HK-2 (cell line): ENCODE measurements around the gene TREML4.
"Not testable (repeated sequence)": the region's sequence is repeated elsewhere in the genome, so short reads cannot be mapped to it uniquely, and the experiment has no call there.

Source experiments
- DNase-seq: peaks from one replicate; pipeline ENCODE4 v3.0.0-alpha.2; 2018; ENCODE audit not compliant: unreplicated experiment

The TREML4 gene

GRCh38 chr6:41228096-41228495 lies at the start of gene TREML4:
Gene TREML4, plus strand, starts transcription at chr6:41228349. Its CDS starts 79 bp downstream, at chr6:41228428.
- no peak for DNase-seq

DNA sequence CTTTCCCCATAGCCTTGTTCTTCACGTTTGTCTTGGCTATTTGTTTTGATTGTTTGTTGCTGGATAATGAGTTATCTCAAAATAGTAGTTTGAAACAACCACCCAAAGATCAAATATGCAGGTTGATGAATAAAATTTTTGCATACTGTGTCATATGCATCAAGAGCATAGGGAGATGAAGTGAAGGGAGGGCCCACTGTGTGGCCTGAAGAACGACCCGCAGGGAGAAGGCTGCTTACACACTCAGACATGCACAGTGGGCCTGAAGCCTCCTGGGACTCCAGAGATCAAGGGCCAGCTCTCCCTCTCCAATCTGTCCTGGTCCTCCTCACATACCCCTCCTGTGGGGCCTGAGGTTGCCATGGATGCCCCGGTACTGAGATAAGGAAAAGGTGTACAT lies 49.0 kb upstream of the TREML4 start:
- DNase-seq, result no peak

GRCh38 chr6:41181566-41181965 lies 46.6 kb upstream of the TREML4 start:
- no peak for DNase-seq

- peak; percentile 40 for DNase-seq
These were observed 45.8 kb upstream of the TREML4 start for GRCh38 chr6:41182069-41183034.

- no peak for DNase-seq
These were observed 43.4 kb upstream of the TREML4 start for GRCh38 chr6:41184761-41185160.

DNA sequence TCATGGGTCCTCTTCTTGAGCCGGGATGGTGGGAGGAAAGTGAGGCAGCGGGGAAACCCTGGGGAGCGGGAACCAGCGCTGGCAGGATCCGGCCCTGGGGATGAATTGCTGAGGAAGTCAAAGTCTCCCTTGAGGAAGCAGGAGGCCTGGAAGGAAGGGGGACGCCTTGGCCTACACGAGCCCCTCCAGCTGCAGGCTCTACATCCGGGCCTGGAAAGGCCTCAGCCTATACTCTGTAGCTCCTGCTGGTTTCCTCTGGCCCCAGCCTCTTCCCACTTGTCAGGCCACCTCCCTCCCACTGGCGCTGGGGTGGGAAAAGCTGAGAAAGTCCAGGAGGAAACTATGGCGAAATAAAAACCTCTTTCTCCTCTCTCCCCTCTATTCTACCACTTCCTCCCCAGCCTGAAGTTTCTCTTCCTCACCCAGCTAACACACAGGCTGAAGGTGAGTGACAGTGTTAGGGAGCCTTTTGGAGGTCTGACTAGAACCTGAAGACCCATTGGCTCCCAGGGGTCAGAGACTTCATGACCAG lies 42.1 kb upstream of the TREML4 start:
- no peak for DNase-seq

- no peak for DNase-seq
These were observed 39.9 kb upstream of the TREML4 start for GRCh38 chr6:41187924-41188886.

DNA sequence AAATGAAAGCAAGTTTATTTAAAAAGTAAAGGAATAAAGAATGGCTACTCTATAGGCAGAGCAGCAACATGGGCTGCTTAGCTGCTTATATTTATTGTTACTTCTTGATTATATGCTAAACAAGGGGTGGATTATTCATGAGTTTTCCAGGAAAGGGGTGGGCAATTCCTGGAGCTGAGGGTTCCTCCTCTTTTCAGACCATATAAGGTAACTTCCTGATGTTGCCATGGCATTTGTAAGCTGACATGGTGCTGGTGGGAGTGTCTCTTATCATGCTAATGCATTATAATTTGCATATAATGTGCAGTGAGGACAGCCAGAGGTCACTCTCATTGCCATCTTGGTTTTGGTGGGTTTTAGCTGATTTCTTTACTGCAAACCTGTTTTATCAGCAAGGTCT lies 39.1 kb upstream of the TREML4 start:
- not testable (repeated sequence) for DNase-seq

- DNase-seq, result no peak
These were observed 38.2 kb upstream of the TREML4 start for GRCh38 chr6:41189967-41190366.

GRCh38 chr6:41190791-41191190 lies 37.4 kb upstream of the TREML4 start:
- DNase-seq, result no peak

- DNase-seq, result no peak
These were observed 36.6 kb upstream of the TREML4 start for GRCh38 chr6:41191569-41191968.

DNA sequence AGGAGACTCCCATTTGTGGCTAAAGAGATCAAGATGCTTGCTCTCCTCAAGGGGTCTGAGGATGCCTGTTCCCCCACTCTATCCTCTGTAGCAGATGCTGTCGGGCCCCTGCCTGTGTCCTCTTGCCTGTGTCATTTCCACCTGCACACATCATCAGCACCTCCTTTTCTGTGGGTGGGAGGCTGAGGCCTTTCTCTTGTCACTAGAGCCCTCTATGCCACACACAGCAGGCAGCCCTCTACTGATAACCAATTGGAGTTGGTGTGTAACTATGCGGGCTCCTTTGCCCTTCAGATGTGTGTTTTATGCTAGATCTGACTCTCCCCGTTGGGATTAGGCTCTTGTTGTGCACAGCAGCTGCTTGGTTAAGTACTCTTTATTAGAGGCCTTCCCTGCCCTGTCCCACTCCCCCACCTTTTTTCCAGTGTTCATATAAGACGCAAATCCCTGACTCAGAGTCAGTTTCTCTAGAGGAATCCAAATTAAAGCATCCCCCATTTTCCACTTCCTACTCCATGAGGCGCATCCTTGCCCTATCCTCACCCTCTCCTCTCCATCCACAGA lies 34.9 kb upstream of the TREML4 start:
- DNase-seq, result no peak

DNA sequence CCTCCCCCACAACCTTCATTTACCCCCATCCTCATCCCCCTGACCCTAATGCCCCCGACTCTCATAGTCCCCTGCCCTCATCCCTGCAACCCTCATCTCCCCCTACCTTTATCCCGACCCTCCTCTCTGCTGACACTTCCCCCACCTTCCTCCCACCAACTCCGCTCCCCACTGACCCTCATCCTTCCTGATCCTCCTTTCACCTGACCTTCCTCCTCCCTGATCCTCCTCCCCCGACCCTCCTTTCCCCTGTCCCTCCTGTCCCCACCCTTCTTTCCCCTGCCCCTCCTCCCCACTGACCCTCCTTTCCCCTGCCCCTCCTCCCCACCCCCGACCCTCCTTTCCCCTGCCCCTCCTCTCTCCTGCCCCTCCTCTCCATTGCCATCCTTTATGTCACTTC lies 34.3 kb upstream of the TREML4 start:
- no peak for DNase-seq

GRCh38 chr6:41194386-41194785 lies 33.8 kb upstream of the TREML4 start:
- DNase-seq, result no peak

DNA sequence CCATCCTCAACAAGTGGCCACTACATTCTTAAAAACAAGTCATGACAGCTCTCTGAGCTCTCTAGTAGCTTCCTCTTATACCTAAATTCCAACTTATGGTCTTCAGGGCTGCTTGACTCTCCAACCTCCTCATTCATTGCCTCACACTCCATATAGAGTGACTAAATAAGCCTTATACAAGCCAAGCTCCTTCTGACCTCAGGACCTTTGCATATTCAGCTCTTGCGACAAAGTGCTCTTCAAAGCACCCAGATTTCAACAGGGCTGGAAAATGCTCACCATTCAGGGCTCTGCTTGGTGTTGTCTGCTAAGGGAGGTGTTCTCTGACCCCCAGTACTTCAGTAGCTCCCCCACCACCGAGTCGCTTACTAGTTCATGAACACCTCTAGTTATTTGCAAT lies 30.9 kb upstream of the TREML4 start:
- DNase-seq, result no peak

- no peak for DNase-seq
These were observed 28.4 kb upstream of the TREML4 start for GRCh38 chr6:41199552-41200246.

- DNase-seq, result peak; percentile 21
These were observed 27.8 kb upstream of the TREML4 start for GRCh38 chr6:41200296-41200900.

GRCh38 chr6:41200901-41201763 lies 27.0 kb upstream of the TREML4 start, which contains the start of gene TREML2:
Gene TREML2, minus strand, starts transcription at chr6:41201149. Its CDS starts 141 bp downstream, at chr6:41201008.
- no peak for DNase-seq

- no peak for DNase-seq
These were observed 26.4 kb upstream of the TREML4 start for GRCh38 chr6:41201764-41202173.

GRCh38 chr6:41204156-41204555 lies 24.0 kb upstream of the TREML4 start:
- no peak for DNase-seq
